Mammary microvascular endothelial cell (primary cell): ENCODE measurements around the gene RPL15. TPM values are rescaled to one million over a fixed set of nuclear protein-coding genes. Genes with fewer than 3 reads are reported as not detected.

Experiments used
- total RNA-seq: library from RNA; depleted of rRNA; stranded (reverse); fragments of >200 nt; gene quantifications from 2 replicates; pipeline ENCODE4 v1.2.3, GENCODE V29; 2015

RPL15 gene
- total RNA-seq: 3,127 and 3,501 TPM in 2 replicates

GRCh38 chr3:23916886-23917678, at the start of gene RPL15, which contains the start of gene NKIRAS1:
TSS of gene RPL15 (plus strand) at chr3:23917132. CDS start at chr3:23917860, 728 bp downstream.
TSS of gene NKIRAS1 (minus strand) at chr3:23916990. CDS start at chr3:23910904, 6,086 bp downstream.

GRCh38 chr3:23944861-23945662, 28.1 kb downstream of the RPL15 start, which contains the start of gene NR1D2:
TSS of gene NR1D2 (plus strand) at chr3:23945286. CDS start at chr3:23945579, 293 bp downstream.

Other genes with a start within 250 kb of the RPL15 start
- gene UBE2E1, start 111.2 kb upstream of the RPL15 start, total RNA-seq: 99.5 and 141 TPM in 2 replicates
- gene NKIRAS1, start 142 bp upstream of the RPL15 start, total RNA-seq: 5.6 and 5.8 TPM in 2 replicates
- gene NR1D2, start 28.2 kb downstream of the RPL15 start, total RNA-seq: 16.9 and 17.4 TPM in 2 replicates